ENCODE data around the gene MTA3.

MTA3 gene

GRCh38 chr2:42792583-42793333, 224.3 kb downstream of the MTA3 start, which contains the start of gene HAAO:
TSS of gene HAAO (minus strand) at chr2:42792583. CDS start at chr2:42792536, 47 bp downstream.
- H2AK5ac ChIP-seq (ENCODE audit: low read length): no peak within 1 kb of the TSS
- H3K27ac ChIP-seq (ENCODE audit: low read depth, low read length): peak within 1 kb of the TSS; percentile 93
- H3K4me1 ChIP-seq (ENCODE audit: control insufficient read depth, low read depth, low read length): peaks cover 9% of the 10 kb centered on the region
- no peaks in the 10 kb centered on the region for H3K79me2 ChIP-seq (ENCODE audit: control insufficient read depth, insufficient read depth, low read length)
- H3K18ac ChIP-seq (ENCODE audit: low read length): peak within 1 kb of the TSS; percentile 85
- H2BK15ac ChIP-seq (replicated peaks; ENCODE audit: low read depth): peak within 1 kb of the TSS; percentile 1
- H3K4ac ChIP-seq (ENCODE audit: low read depth, low read length): peak within 1 kb of the TSS; percentile 92
- H3K56ac ChIP-seq (ENCODE audit: low read length): peak within 1 kb of the TSS; percentile 77
- WGBS (ENCODE audit: extremely low coverage, insufficient coverage, low lambda C conversion rate): no CpG with 5 or more reads among the region's 75 CpGs
- peaks cover 2% of the 10 kb centered on the region for H3K79me1 ChIP-seq (ENCODE audit: low read length)
- H2BK120ac ChIP-seq (ENCODE audit: low read depth, low read length): peak within 1 kb of the TSS; percentile 47
- H3K23ac ChIP-seq (ENCODE audit: low read length): peak within 1 kb of the TSS; percentile 92
- peak within 1 kb of the TSS; percentile 83 for H3K4me2 ChIP-seq (ENCODE audit: low read length)
- H3K36me3 ChIP-seq (ENCODE audit: control insufficient read depth, insufficient read depth, low read length): no peaks in the 10 kb centered on the region
- peak within 1 kb of the TSS; percentile 63 for H3K4me3 ChIP-seq (ENCODE audit: low read length)
- H3K9ac ChIP-seq (ENCODE audit: low read length): peak within 1 kb of the TSS; percentile 89
- H4K5ac ChIP-seq (ENCODE audit: low read length): no peak within 1 kb of the TSS
- no peak within 1 kb of the TSS for H2BK5ac ChIP-seq (ENCODE audit: low read length)
- peak within 1 kb of the TSS; percentile 31 for H4K8ac ChIP-seq (ENCODE audit: low read depth, low read length)
- no peaks in the 10 kb centered on the region for H3K27me3 ChIP-seq (ENCODE audit: insufficient read depth, low read length, poor library complexity)
- DNase-seq: peak; percentile 87

- Histone ChIP-seq H3K18ac (ENCODE audit: low read length) (peak overlapping the region; percentile 85), H4K8ac (ENCODE audit: low read depth, low read length) (no peak overlapping the region), H2AK5ac (ENCODE audit: low read length) (no peak overlapping the region), H3K4ac (ENCODE audit: low read depth, low read length) (peak overlapping the region; percentile 73), H3K4me3 (ENCODE audit: low read length) (peak overlapping the region; percentile 63), H2BK5ac (ENCODE audit: low read length) (no peak overlapping the region), H3K9ac (ENCODE audit: low read length) (peak overlapping the region; percentile 89), H3K27ac (ENCODE audit: low read depth, low read length) (peak overlapping the region; percentile 93), H3K4me2 (ENCODE audit: low read length) (peak overlapping the region; percentile 83), H4K5ac (ENCODE audit: low read length) (no peak overlapping the region), H3K56ac (ENCODE audit: low read length) (peak overlapping the region; percentile 77), H2BK15ac (replicated peaks; ENCODE audit: low read depth) (no peak overlapping the region), H2BK120ac (ENCODE audit: low read depth, low read length) (no peak overlapping the region), H3K79me1 (ENCODE audit: low read length) (peaks cover 2% of the 10 kb centered on the region), H3K4me1 (ENCODE audit: control insufficient read depth, low read depth, low read length) (peaks cover 9% of the 10 kb centered on the region), H3K79me2 (ENCODE audit: control insufficient read depth, insufficient read depth, low read length) (no peaks in the 10 kb centered on the region), H3K23ac (ENCODE audit: low read length) (peak overlapping the region; percentile 90), H3K27me3 (ENCODE audit: insufficient read depth, low read length, poor library complexity) (no peaks in the 10 kb centered on the region), H3K36me3 (ENCODE audit: control insufficient read depth, insufficient read depth, low read length) (no peaks in the 10 kb centered on the region)
- DNase-seq: peak; percentile 65
- WGBS (ENCODE audit: extremely low coverage, insufficient coverage, low lambda C conversion rate): no CpG with 5 or more reads among the region's 22 CpGs
Measured at GRCh38 chr2:42793334-42794270, 225.2 kb downstream of the MTA3 start.

DNA sequence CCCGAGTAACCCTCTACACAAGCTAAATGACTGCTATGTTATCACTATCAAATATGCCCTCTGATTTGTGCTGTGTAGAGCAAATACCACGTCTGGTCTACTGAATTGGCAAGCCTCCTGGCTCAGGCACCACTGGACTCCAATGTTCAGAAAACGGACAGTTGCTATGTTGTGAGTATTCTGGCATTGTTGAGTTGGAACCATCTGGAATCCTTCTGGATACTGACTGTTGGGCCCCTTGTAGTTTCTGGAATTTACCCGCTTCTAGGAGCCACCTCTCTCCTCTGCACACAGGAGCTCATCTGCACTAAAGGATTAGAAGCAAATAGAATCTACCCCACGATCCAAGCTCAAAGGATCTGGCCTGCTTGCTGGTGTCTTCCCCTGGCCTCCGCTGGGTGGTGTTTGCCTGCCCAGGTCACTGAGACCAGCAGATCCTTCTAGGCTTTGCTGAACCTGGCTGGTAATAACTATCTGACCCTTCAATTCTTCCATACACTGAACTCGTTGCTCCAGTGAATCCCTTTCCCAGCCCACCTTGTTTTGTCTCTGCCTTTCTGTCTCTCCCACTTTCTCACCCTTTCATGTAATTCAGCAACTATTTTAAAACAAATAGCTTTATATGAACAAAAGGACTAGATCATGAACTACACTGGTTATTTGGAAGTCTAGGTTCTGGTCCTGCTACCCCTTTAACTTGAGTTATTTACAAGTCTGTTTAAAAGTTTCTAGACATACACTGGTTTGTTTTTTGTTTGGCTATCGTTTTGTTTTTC, 226.0 kb downstream of the MTA3 start:
- WGBS (ENCODE audit: extremely low coverage, insufficient coverage, low lambda C conversion rate): no CpG with 5 or more reads among the region's 8 CpGs
- Histone ChIP-seq H2AK5ac (ENCODE audit: low read length) (no peak overlapping the region), H3K4me1 (ENCODE audit: control insufficient read depth, low read depth, low read length) (peaks cover 9% of the 10 kb centered on the region), H3K4me2 (ENCODE audit: low read length) (no peak overlapping the region), H3K4me3 (ENCODE audit: low read length) (no peak overlapping the region), H3K36me3 (ENCODE audit: control insufficient read depth, insufficient read depth, low read length) (no peaks in the 10 kb centered on the region), H2BK120ac (ENCODE audit: low read depth, low read length) (no peak overlapping the region), H2BK15ac (replicated peaks; ENCODE audit: low read depth) (no peak overlapping the region), H3K56ac (ENCODE audit: low read length) (peak overlapping the region; percentile 25), H3K4ac (ENCODE audit: low read depth, low read length) (no peak overlapping the region), H3K18ac (ENCODE audit: low read length) (no peak overlapping the region), H4K8ac (ENCODE audit: low read depth, low read length) (no peak overlapping the region), H3K79me2 (ENCODE audit: control insufficient read depth, insufficient read depth, low read length) (no peaks in the 10 kb centered on the region), H4K5ac (ENCODE audit: low read length) (no peak overlapping the region), H2BK5ac (ENCODE audit: low read length) (no peak overlapping the region), H3K27ac (ENCODE audit: low read depth, low read length) (no peak overlapping the region), H3K79me1 (ENCODE audit: low read length) (peaks cover 2% of the 10 kb centered on the region), H3K23ac (ENCODE audit: low read length) (no peak overlapping the region), H3K9ac (ENCODE audit: low read length) (peak overlapping the region; percentile 2), H3K27me3 (ENCODE audit: insufficient read depth, low read length, poor library complexity) (no peaks in the 10 kb centered on the region)
- peak; percentile 90 for DNase-seq

DNA sequence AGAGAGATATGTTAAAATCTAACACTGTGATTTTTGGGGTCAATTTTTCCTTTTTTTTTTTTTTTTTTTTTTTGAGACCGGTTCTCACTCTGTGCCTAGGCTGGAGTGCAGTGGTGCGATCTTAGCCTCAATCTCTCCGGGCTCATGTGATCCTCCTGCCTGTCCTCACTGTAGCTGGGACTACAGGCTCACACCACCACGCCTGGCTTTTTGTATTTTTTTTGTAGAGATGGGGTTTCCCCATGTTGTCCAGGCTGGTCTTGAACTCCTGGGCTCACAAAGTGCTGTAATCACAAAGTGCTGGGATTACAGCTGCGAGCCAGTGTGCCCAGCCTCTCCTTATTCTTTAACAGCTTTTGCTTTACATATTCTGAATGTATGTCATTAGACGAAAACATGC, 226.8 kb downstream of the MTA3 start:
- Histone ChIP-seq H2AK5ac (ENCODE audit: low read length) (no peak overlapping the region), H3K79me1 (ENCODE audit: low read length) (peaks cover 2% of the 10 kb centered on the region), H3K36me3 (ENCODE audit: control insufficient read depth, insufficient read depth, low read length) (no peaks in the 10 kb centered on the region), H3K56ac (ENCODE audit: low read length) (no peak overlapping the region), H3K27me3 (ENCODE audit: insufficient read depth, low read length, poor library complexity) (no peaks in the 10 kb centered on the region), H2BK15ac (replicated peaks; ENCODE audit: low read depth) (no peak overlapping the region), H3K23ac (ENCODE audit: low read length) (no peak overlapping the region), H3K4me3 (ENCODE audit: low read length) (no peak overlapping the region), H3K18ac (ENCODE audit: low read length) (no peak overlapping the region), H3K4me1 (ENCODE audit: control insufficient read depth, low read depth, low read length) (peaks cover 9% of the 10 kb centered on the region), H3K27ac (ENCODE audit: low read depth, low read length) (no peak overlapping the region), H3K9ac (ENCODE audit: low read length) (no peak overlapping the region), H3K4ac (ENCODE audit: low read depth, low read length) (no peak overlapping the region), H3K79me2 (ENCODE audit: control insufficient read depth, insufficient read depth, low read length) (no peaks in the 10 kb centered on the region), H2BK5ac (ENCODE audit: low read length) (no peak overlapping the region), H3K4me2 (ENCODE audit: low read length) (no peak overlapping the region), H2BK120ac (ENCODE audit: low read depth, low read length) (no peak overlapping the region), H4K5ac (ENCODE audit: low read length) (no peak overlapping the region), H4K8ac (ENCODE audit: low read depth, low read length) (no peak overlapping the region)
- WGBS (ENCODE audit: extremely low coverage, insufficient coverage, low lambda C conversion rate): no CpG with 5 or more reads among the region's 6 CpGs
- no peak for DNase-seq

DNA sequence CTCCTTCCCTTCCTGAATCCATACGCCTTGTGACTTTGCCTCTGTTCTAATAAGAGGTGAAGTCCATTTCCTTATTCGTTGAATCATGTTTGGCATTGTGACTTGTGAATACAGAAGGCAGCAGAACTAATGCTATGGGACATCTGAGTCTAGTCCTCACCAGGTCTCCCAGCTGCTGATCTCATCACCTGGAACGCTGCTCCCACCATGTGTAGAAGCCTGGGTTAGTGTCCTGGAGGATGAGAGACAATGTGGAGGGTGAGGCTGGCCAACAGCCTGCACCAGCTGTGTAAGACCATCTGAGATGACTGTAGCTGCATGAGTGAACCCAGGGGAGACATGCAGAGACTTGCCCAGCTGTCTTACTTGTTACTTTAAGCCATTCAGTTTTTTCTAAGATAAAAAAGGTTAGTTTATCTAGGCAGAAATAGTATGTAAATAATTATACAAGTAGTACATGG, 227.4 kb downstream of the MTA3 start:
- Histone ChIP-seq H3K9ac (ENCODE audit: low read length) (no peak overlapping the region), H3K4me3 (ENCODE audit: low read length) (no peak overlapping the region), H2BK15ac (replicated peaks; ENCODE audit: low read depth) (no peak overlapping the region), H3K23ac (ENCODE audit: low read length) (no peak overlapping the region), H3K56ac (ENCODE audit: low read length) (no peak overlapping the region), H3K4me1 (ENCODE audit: control insufficient read depth, low read depth, low read length) (peaks cover 9% of the 10 kb centered on the region), H3K18ac (ENCODE audit: low read length) (no peak overlapping the region), H3K36me3 (ENCODE audit: control insufficient read depth, insufficient read depth, low read length) (no peaks in the 10 kb centered on the region), H3K4me2 (ENCODE audit: low read length) (no peak overlapping the region), H3K27me3 (ENCODE audit: insufficient read depth, low read length, poor library complexity) (no peaks in the 10 kb centered on the region), H2BK120ac (ENCODE audit: low read depth, low read length) (no peak overlapping the region), H2BK5ac (ENCODE audit: low read length) (no peak overlapping the region), H3K27ac (ENCODE audit: low read depth, low read length) (no peak overlapping the region), H3K79me2 (ENCODE audit: control insufficient read depth, insufficient read depth, low read length) (no peaks in the 10 kb centered on the region), H4K5ac (ENCODE audit: low read length) (no peak overlapping the region), H2AK5ac (ENCODE audit: low read length) (no peak overlapping the region), H3K79me1 (ENCODE audit: low read length) (peaks cover 2% of the 10 kb centered on the region), H4K8ac (ENCODE audit: low read depth, low read length) (no peak overlapping the region), H3K4ac (ENCODE audit: low read depth, low read length) (no peak overlapping the region)
- DNase-seq: no peak
- no CpG with 5 or more reads among the region's 3 CpGs for WGBS (ENCODE audit: extremely low coverage, insufficient coverage, low lambda C conversion rate)

Measured in mesendoderm (in vitro differentiated cells).